DND-41 (cell line): ENCODE measurements around the gene HIGD1B.
A peak's percentile ranks its signal among the peaks of the same experiment; 100 is the strongest.

ENCODE experiments used
- CTCF ChIP-seq: IDR thresholded peaks from 2 replicates; pipeline ENCODE4 v1.5.1; 2012; ENCODE audit warnings: borderline replicate concordance, low read length, moderate library complexity, mild to moderate bottlenecking; ENCODE audit not compliant: poor library complexity, severe bottlenecking; ENCODE audit errors: extremely low read depth
- EZH2 ChIP-seq: IDR thresholded peaks from 3 replicates; pipeline ENCODE4 v1.6.1; 2012; ENCODE audit warnings: borderline replicate concordance, low read depth, mild to moderate bottlenecking, moderate library complexity, low read length, inconsistent platforms; ENCODE audit not compliant: severe bottlenecking

GRCh38 chr17:44829523-44830358, 17.9 kb upstream of the HIGD1B start, which contains the start of gene GJC1:
- no peak for TF ChIP-seq CTCF
- TF ChIP-seq EZH2, result peak; percentile 91
